ENCODE measurements around the gene DLEC1.

The DLEC1 gene

DNA sequence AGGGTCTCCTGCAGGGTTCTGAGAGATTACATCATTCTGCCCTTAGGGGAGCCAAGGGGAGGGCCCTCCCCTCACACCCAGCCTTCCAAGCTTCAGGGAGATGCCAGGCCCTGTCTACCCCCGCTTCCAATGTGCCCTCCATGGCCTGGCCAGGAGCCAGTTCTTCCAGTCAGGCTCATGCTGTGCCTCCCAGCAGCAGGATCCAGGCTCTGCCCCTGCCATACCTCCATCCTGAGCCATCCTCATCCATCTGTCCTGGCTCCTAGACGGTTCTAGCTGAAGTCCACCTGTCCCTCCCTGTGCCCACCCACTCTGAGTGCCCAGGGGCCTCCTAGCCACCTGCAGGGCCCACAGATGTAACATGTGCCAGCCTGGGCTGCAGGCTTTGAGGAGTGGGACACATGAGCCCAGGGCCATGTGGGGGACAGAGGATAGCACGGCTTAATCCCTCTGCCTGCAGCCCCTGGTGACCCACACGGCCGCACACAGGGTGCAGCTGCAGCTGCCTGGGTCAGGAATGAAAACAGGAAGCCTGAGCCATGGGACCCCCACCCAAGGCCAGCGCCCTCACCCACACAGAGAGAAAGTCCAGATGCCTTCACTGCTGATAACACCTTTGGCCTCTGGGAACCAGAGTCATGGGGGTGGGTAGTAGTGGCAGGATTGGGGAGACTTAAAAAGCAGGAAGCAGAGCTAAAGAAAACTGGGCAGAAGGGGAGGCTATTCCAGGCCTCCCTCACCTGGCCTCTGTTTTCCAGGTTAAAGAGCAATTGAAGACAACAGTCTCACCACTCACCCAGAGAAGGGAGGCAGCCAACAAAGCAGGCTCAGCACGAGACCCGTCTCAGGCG lies 21.3 kb upstream of the DLEC1 start:
- H3K9ac ChIP-seq (ENCODE audit: low read depth, low read length, poor library complexity), result no peak overlapping the region
- no CpG with 5 or more reads among the region's 9 CpGs for WGBS, 2 donors (ENCODE audit: extremely low coverage in 2 of 2, insufficient read length in 2 of 2, insufficient replicate concordance in 1 of 2)
- no peak overlapping the region for H3K14ac ChIP-seq (ENCODE audit: low read length)
- H3K36me3 ChIP-seq (replicated peaks in 1 of 2; ENCODE audit: control insufficient read depth in 2 of 2, insufficient read depth in 2 of 2, low read length in 2 of 2), result peaks cover 38 to 97% of the 10 kb centered on the region in 2 donors
- no peak overlapping the region for H2BK120ac ChIP-seq (ENCODE audit: low read depth, low read length)
- H4K91ac ChIP-seq (ENCODE audit: low read depth, low read length, poor library complexity), result no peak overlapping the region
- H2BK12ac ChIP-seq (ENCODE audit: low read length), result no peak overlapping the region
- H2AFZ ChIP-seq (ENCODE audit: low read length), result no peak overlapping the region
- no peak overlapping the region for H2AK5ac ChIP-seq (ENCODE audit: low read depth, low read length)
- no peak overlapping the region for H3K18ac ChIP-seq (ENCODE audit: low read length)
- H3K23ac ChIP-seq (ENCODE audit: low read depth, low read length, poor library complexity), result peak overlapping the region; percentile 47
- no peak overlapping the region for H3K4ac ChIP-seq (ENCODE audit: low read length)
- H2BK15ac ChIP-seq (ENCODE audit: low read length), result no peak overlapping the region
- peaks cover 0 to 6% of the 10 kb centered on the region in 2 donors for H3K4me1 ChIP-seq (ENCODE audit: control insufficient read depth in 2 of 2, insufficient read depth in 1 of 2, low read depth in 1 of 2, low read length in 2 of 2)
- peak overlapping the region in 1 of 2 donors; percentile 20 for H3K4me3 ChIP-seq (ENCODE audit: low read length in 2 of 2)
- H3K4me2 ChIP-seq (ENCODE audit: insufficient read depth, low read length, poor library complexity, severe bottlenecking), result no peak overlapping the region
- H3K27ac ChIP-seq (replicated peaks; ENCODE audit: low read length), result no peak overlapping the region
- no peaks in the 10 kb centered on the region for H3K27me3 ChIP-seq (ENCODE audit: control insufficient read depth in 3 of 3, insufficient read depth in 3 of 3, low read depth in 1 of 3, low read length in 3 of 3)
- H3K9me3 ChIP-seq (replicated peaks in 1 of 2; ENCODE audit: control insufficient read depth in 2 of 2, insufficient read depth in 1 of 2, low read depth in 1 of 2, low read length in 2 of 2), result peaks cover 6 to 13% of the 10 kb centered on the region in 2 donors
- DNase-seq (ENCODE audit: low spot score), result no peak
- H2BK5ac ChIP-seq (ENCODE audit: low read length), result peak overlapping the region; percentile 19
- H4K8ac ChIP-seq (ENCODE audit: low read depth, low read length), result no peak overlapping the region
- H3K79me1 ChIP-seq (ENCODE audit: low read depth, low read length), result peaks cover 4% of the 10 kb centered on the region

DNA sequence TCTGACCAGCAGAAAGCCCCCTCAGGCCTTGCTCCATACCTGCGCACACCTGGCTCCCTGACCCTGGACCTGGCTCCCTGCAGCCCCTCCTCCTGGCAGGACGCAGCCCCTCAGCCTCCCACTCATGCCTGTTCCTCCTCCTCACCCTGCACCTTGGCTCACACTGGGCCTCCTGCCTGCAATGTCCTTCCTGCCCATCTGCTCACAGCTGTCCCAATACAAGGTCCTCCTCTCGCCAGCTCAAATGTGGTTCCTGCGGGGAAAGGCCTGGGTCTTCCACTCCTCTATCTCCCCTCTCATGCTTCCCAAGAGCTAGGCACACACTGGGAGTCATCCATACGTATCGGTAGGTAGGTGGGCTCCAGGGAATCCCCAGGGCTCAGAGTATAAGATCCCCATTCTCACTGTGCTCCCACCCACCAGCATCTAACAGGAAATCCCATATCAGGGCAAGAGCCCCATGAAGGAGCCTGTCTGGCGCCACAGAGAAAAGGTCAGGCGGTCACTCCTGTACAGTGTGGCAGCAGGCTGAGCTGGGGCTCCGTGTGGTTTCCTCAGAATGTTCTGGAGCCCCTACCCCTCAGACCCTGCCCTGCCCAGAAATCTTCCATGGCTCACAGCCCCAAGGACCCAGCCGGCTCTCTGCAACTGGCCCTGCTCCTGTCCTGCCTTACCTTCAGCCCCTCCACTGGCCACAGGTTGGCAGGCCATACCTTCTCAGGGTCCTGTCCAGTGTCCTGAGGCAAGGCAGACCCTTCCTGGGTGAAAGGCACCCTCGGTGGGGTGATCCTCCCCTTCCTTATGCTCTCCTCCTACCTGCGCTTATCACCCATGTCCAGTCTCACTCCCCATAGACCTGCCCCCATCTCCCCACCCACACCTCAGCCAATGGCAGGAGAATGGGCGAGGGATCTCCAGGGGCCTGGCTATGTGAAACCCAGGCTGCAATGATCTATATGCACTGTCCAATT lies 20.4 kb upstream of the DLEC1 start:
- peak overlapping the region; percentile 64 for H3K9ac ChIP-seq (ENCODE audit: low read depth, low read length, poor library complexity)
- peaks cover 7% of the 10 kb centered on the region for H3K79me1 ChIP-seq (ENCODE audit: low read depth, low read length)
- H4K91ac ChIP-seq (ENCODE audit: low read depth, low read length, poor library complexity), result no peak overlapping the region
- peak overlapping the region in 1 of 2 donors; percentile 20 for H3K4me3 ChIP-seq (ENCODE audit: low read length in 2 of 2)
- H3K27ac ChIP-seq (replicated peaks; ENCODE audit: low read length), result no peak overlapping the region
- no CpG with 5 or more reads among the region's 13 CpGs for WGBS, 2 donors (ENCODE audit: extremely low coverage in 2 of 2, insufficient read length in 2 of 2, insufficient replicate concordance in 1 of 2)
- H2BK15ac ChIP-seq (ENCODE audit: low read length), result no peak overlapping the region
- H3K9me3 ChIP-seq (replicated peaks in 1 of 2; ENCODE audit: control insufficient read depth in 2 of 2, insufficient read depth in 1 of 2, low read depth in 1 of 2, low read length in 2 of 2), result peaks cover 6 to 13% of the 10 kb centered on the region in 2 donors
- no peak overlapping the region for H2BK120ac ChIP-seq (ENCODE audit: low read depth, low read length)
- H2BK5ac ChIP-seq (ENCODE audit: low read length), result no peak overlapping the region
- peak overlapping the region; percentile 50 for H3K23ac ChIP-seq (ENCODE audit: low read depth, low read length, poor library complexity)
- no peak overlapping the region for H3K14ac ChIP-seq (ENCODE audit: low read length)
- no peak overlapping the region for H3K4ac ChIP-seq (ENCODE audit: low read length)
- H3K4me1 ChIP-seq (ENCODE audit: control insufficient read depth in 2 of 2, insufficient read depth in 1 of 2, low read depth in 1 of 2, low read length in 2 of 2), result peaks cover under 1 to 7% of the 10 kb centered on the region in 2 donors
- H2AFZ ChIP-seq (ENCODE audit: low read length), result no peak overlapping the region
- H3K4me2 ChIP-seq (ENCODE audit: insufficient read depth, low read length, poor library complexity, severe bottlenecking), result no peak overlapping the region
- no peak for DNase-seq (ENCODE audit: low spot score)
- no peak overlapping the region for H3K18ac ChIP-seq (ENCODE audit: low read length)
- no peak overlapping the region for H2BK12ac ChIP-seq (ENCODE audit: low read length)
- peaks cover 37 to 99% of the 10 kb centered on the region in 2 donors for H3K36me3 ChIP-seq (replicated peaks in 1 of 2; ENCODE audit: control insufficient read depth in 2 of 2, insufficient read depth in 2 of 2, low read length in 2 of 2)
- no peak overlapping the region for H4K8ac ChIP-seq (ENCODE audit: low read depth, low read length)
- H3K27me3 ChIP-seq (ENCODE audit: control insufficient read depth in 3 of 3, insufficient read depth in 3 of 3, low read depth in 1 of 3, low read length in 3 of 3), result no peaks in the 10 kb centered on the region
- H2AK5ac ChIP-seq (ENCODE audit: low read depth, low read length), result no peak overlapping the region

DNA sequence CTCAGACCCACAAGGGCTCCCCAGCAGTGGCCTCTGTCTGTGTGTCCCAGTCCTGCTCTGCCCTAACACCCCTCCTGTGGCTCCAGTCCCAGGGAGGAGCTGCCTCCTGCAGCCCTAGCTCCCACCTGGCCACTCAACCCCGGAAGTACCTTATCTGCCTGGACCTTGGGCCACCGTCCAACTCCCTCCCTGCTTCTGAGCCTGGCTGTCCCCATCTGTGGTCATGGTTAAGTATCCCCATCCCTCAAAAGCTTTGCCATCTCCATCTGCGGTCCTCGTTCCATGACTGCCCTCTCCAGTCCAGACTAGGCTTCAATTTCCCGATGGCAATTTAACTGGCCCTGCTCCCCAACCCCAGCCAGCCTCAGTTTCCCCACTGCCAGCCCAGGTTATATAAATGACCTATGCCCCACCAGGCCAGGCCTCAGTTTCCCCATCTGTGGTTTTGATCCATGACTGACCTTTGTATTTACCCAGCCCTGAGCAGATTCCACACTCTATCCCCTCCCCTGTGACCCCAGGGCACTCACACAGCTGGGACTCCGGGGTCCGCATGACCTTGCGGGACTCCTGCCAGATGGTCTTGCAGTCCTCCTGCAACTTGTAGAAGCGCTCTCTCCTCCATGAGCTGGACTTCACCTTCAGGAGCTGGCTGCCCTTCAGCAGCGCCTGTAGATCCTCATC lies 19.2 kb upstream of the DLEC1 start:
- Histone ChIP-seq H3K4me2 (ENCODE audit: insufficient read depth, low read length, poor library complexity, severe bottlenecking) (no peak overlapping the region), H3K18ac (ENCODE audit: low read length) (no peak overlapping the region), H3K9me3 (replicated peaks in 1 of 2; ENCODE audit: control insufficient read depth in 2 of 2, insufficient read depth in 1 of 2, low read depth in 1 of 2, low read length in 2 of 2) (peaks cover 6 to 13% of the 10 kb centered on the region in 2 donors), H4K91ac (ENCODE audit: low read depth, low read length, poor library complexity) (no peak overlapping the region), H3K4me1 (ENCODE audit: control insufficient read depth in 2 of 2, insufficient read depth in 1 of 2, low read depth in 1 of 2, low read length in 2 of 2) (peaks cover 2 to 12% of the 10 kb centered on the region in 2 donors), H3K36me3 (replicated peaks in 1 of 2; ENCODE audit: control insufficient read depth in 2 of 2, insufficient read depth in 2 of 2, low read length in 2 of 2) (peaks cover 36 to 99% of the 10 kb centered on the region in 2 donors), H2AK5ac (ENCODE audit: low read depth, low read length) (no peak overlapping the region), H3K9ac (ENCODE audit: low read depth, low read length, poor library complexity) (no peak overlapping the region), H2BK12ac (ENCODE audit: low read length) (no peak overlapping the region), H2BK15ac (ENCODE audit: low read length) (no peak overlapping the region), H3K27ac (replicated peaks; ENCODE audit: low read length) (no peak overlapping the region), H3K23ac (ENCODE audit: low read depth, low read length, poor library complexity) (no peak overlapping the region), H3K4me3 (ENCODE audit: low read length in 2 of 2) (no peak overlapping the region), H2AFZ (ENCODE audit: low read length) (no peak overlapping the region), H3K79me1 (ENCODE audit: low read depth, low read length) (peaks cover 8% of the 10 kb centered on the region), H2BK120ac (ENCODE audit: low read depth, low read length) (no peak overlapping the region), H4K8ac (ENCODE audit: low read depth, low read length) (no peak overlapping the region), H3K4ac (ENCODE audit: low read length) (no peak overlapping the region), H3K14ac (ENCODE audit: low read length) (no peak overlapping the region), H3K27me3 (ENCODE audit: control insufficient read depth in 3 of 3, insufficient read depth in 3 of 3, low read depth in 1 of 3, low read length in 3 of 3) (no peaks in the 10 kb centered on the region), H2BK5ac (ENCODE audit: low read length) (no peak overlapping the region)
- no peak for DNase-seq (ENCODE audit: low spot score)
- no CpG with 5 or more reads among the region's 10 CpGs for WGBS, 2 donors (ENCODE audit: extremely low coverage in 2 of 2, insufficient read length in 2 of 2, insufficient replicate concordance in 1 of 2)

Data from neuronal stem cell (in vitro differentiated cells).